Dermis lymphatic vessel endothelial cell (primary cell): ENCODE measurements around the gene RTN4RL2. TPM values are rescaled to one million over a fixed set of nuclear protein-coding genes. Genes with fewer than 3 reads are reported as not detected.

ENCODE experiments used
- total RNA-seq: library from RNA; depleted of rRNA; stranded (reverse); fragments of >200 nt; gene quantifications from 2 replicates; pipeline ENCODE4 v1.2.1, GENCODE V29; 2014

RTN4RL2 gene
- 0.11 TPM in 1 of 2 replicates, not detected in the other for total RNA-seq

DNA sequence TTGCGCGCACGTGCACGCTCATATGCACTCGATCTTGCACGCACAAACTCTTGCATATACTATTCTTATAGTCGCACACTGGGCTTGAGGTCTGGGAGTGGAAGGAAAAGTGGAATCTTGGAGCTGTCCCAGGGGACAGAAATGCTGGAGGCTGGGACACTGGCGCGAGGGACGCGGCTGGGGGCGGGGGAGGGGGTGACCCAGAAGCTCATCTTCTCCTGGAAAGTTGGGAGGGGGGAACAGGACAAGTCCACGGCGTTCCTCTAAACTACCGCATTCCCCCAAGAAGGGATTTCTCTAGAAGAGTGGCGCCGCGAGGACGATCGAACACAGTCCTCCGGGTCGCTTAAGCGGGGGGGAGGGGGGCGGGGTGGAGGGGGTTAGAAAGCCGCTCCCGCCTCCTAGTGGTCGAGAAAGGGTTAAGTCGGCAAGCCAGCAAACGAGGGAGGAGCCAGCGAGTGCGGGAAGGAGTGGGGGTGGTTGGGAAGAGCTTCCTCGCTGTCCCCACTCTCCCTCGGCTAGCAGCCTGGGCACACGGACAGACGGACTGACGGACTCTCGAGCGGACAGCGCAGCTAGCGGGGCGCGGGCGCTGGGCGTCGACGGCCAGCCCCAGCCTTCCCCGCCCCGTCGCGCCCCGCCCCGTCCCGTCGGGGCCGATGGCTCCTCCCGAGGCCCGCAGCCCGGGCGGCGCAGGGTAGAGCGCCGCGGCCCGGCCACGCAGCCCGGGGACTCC is at the start of gene RTN4RL2:
TSS of gene RTN4RL2 (plus strand) at position 507 of the 736 bp plus-strand sequence. CDS start 338 bp downstream, outside the sequence.

GRCh38 chr11:57426929-57427726 is 33.2 kb upstream of the RTN4RL2 start, which contains the start of gene SLC43A3:
Gene SLC43A3 (minus strand): TSS chr11:57427121. CDS start chr11:57426172, 949 bp downstream.

DNA sequence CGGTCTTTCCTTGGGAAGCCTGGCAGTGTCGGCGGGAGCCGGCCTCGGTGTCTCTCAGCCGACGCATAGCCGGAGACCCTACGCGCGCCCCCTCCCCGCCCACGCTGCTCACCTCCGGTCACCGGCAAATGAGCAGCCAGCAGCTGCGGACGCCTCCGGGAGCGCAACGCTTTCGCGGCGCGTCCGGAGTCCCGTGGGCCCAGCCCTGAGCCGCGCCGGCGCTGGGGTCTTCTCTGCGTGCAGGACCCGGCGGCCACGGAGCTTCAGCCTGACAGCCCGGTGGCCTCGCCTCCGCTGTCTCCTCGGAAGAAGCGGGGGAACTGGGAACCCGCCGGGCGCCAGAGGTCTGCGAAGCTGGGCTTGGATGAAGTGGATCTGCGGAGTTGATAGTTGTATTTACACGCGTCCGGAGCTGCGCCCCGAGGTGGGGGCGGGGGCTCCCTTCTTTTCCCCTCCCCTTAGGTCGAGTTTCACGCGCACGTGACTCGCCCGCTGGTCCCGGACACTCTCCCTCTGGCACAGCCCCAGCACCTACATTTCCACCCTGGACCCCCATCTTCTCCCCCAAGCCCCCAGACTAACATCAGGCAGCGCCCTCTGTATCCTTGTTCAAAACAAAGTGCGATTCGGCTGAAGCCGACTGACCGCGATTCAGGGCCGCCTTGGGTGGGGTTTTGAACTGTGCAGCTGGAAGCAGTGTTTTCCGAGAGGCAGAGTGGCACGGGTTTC is 55.2 kb downstream of the RTN4RL2 start, which contains the start of gene SLC43A1:
TSS of gene SLC43A1 (minus strand) at position 371 of the 729 bp plus-strand sequence. CDS start 1,591 bp downstream, outside the sequence.

Other genes starting within 250 kb of the RTN4RL2 start
- under 0.01 TPM in 1 of 2 replicates, not detected in the other for gene APLNR, start 223.3 kb upstream of the RTN4RL2 start, total RNA-seq
- 45.7 and 47.4 TPM in 2 replicates for gene TNKS1BP1, start 135.6 kb upstream of the RTN4RL2 start, total RNA-seq
- 38.7 and 62.8 TPM in 2 replicates for gene SSRP1, start 124.6 kb upstream of the RTN4RL2 start, total RNA-seq
- not detected in 2 replicates for gene P2RX3, start 122.2 kb upstream of the RTN4RL2 start, total RNA-seq
- not detected in 2 replicates for gene PRG3, start 79.4 kb upstream of the RTN4RL2 start, total RNA-seq
- gene PRG2, start 69.9 kb upstream of the RTN4RL2 start, total RNA-seq = 0.11 and 0.26 TPM in 2 replicates
- 15.4 and 15.6 TPM in 2 replicates for gene SLC43A3, start 33.4 kb upstream of the RTN4RL2 start, total RNA-seq
- 13.5 and 22.3 TPM in 2 replicates for gene SLC43A1, start 55.2 kb downstream of the RTN4RL2 start, total RNA-seq
- gene TIMM10, start 70.2 kb downstream of the RTN4RL2 start, total RNA-seq = 33.8 and 35.8 TPM in 2 replicates
- gene SMTNL1, start 77.1 kb downstream of the RTN4RL2 start, total RNA-seq = not detected in 2 replicates
- 32.1 and 39.1 TPM in 2 replicates for gene UBE2L6, start 107.1 kb downstream of the RTN4RL2 start, total RNA-seq
- gene SERPING1, start 137.2 kb downstream of the RTN4RL2 start, total RNA-seq = not detected in 2 replicates
- gene YPEL4, start 189.4 kb downstream of the RTN4RL2 start, total RNA-seq = 0.09 and 0.11 TPM in 2 replicates
- 18.7 and 20.9 TPM in 2 replicates for gene CLP1, start 197.2 kb downstream of the RTN4RL2 start, total RNA-seq
- gene ZDHHC5, start 207.6 kb downstream of the RTN4RL2 start, total RNA-seq = 33.7 and 35.9 TPM in 2 replicates